ENCODE measurements around the gene RPL13.

DNA sequence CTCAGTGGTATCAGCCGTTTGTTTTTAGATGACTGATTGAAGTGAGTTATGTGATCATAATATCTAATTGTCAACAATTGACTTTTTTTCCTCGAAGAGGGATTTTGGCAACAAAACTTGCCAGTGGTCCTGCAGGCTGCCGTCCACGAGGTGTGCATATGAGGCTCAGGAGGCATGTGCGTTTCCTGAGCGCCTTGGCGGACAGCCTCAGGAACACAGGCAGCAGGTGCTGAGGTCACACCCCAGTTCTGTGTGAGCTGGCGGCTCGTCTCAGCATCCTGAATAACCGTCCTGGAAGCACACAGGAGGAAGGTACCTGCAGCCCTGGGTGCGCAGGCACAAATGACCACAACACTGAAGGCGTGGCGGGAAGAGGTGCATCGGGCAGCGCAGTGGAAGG, 40.6 kb upstream of the RPL13 start:
- TF ChIP-seq POLR2A (IDR thresholded peaks at IDR 0.05) (no peak), POLR2AphosphoS5 (IDR thresholded peaks at IDR 0.05) (no peak)
- TF ChIP-seq, protein P1, sequence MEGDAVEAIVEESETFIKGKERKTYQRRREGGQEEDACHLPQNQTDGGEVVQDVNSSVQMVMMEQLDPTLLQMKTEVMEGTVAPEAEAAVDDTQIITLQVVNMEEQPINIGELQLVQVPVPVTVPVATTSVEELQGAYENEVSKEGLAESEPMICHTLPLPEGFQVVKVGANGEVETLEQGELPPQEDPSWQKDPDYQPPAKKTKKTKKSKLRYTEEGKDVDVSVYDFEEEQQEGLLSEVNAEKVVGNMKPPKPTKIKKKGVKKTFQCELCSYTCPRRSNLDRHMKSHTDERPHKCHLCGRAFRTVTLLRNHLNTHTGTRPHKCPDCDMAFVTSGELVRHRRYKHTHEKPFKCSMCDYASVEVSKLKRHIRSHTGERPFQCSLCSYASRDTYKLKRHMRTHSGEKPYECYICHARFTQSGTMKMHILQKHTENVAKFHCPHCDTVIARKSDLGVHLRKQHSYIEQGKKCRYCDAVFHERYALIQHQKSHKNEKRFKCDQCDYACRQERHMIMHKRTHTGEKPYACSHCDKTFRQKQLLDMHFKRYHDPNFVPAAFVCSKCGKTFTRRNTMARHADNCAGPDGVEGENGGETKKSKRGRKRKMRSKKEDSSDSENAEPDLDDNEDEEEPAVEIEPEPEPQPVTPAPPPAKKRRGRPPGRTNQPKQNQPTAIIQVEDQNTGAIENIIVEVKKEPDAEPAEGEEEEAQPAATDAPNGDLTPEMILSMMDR (IDR thresholded peaks at IDR 0.05): no peak

Data from upper lobe of left lung (tissue), 4 donors.